Measurements from ENCODE around the gene WNT3.

The WNT3 gene

GRCh38 chr17:46727572-46728348 lies 90.7 kb downstream of the WNT3 start:
- no peak for DNase-seq

- no peak for DNase-seq
Observed at GRCh38 chr17:46726206-46726605, 92.3 kb downstream of the WNT3 start.

- no peak for DNase-seq
Observed at GRCh38 chr17:46722662-46723285, 95.7 kb downstream of the WNT3 start.

GRCh38 chr17:46720408-46720807 lies 98.1 kb downstream of the WNT3 start:
- DNase-seq = no peak

- DNase-seq = no peak
Observed at GRCh38 chr17:46719891-46720290, 98.6 kb downstream of the WNT3 start.

- DNase-seq = no peak
Observed at GRCh38 chr17:46717999-46718398, 100.5 kb downstream of the WNT3 start.

All from effector CD4-positive, alpha-beta T cell (primary cell).